Omental fat pad (tissue), 4 donors: Measurements from ENCODE around the gene LRRC27. TPM values are rescaled to one million over a fixed set of nuclear protein-coding genes. Genes with fewer than 3 reads are reported as not detected.

Source experiments
- ATAC-seq: fragments of 150-250 bp; one replicate; pipeline ENCODE4 v1.9.1; 2016; ENCODE audit warnings: mild to moderate bottlenecking, moderate library complexity; ENCODE audit not compliant: low FRiP score
- DNase-seq: peaks from one replicate; pipeline ENCODE4 v3.0.0-alpha.2; 2019; ENCODE audit warnings: low spot score
- CTCF ChIP-seq, 3 donors: fragments of 450-650 bp; IDR thresholded peaks; one replicate each; pipeline ENCODE4 v1.5.1; 2016 to 2017; ENCODE audit warnings: antibody characterized with exemption in 3 of 3, mild to moderate bottlenecking in 3 of 3, moderate library complexity in 2 of 3
- total RNA-seq, 4 donors: library from RNA; depleted of rRNA; stranded (reverse); fragments of >200 nt; gene quantifications; one replicate each; pipeline ENCODE4 v1.1.0, GENCODE V29; 2016

The LRRC27 gene
- total RNA-seq, 4 donors from 2014 or later, result 5.0 to 12.1 (median 7.7) TPM

GRCh38 chr10:132391676-132392020, 59.7 kb downstream of the LRRC27 start:
- no peak for TF ChIP-seq CTCF (IDR thresholded peaks at IDR 0.05)
- ATAC-seq (no peak), DNase-seq (no peak)

- DNase-seq (no peak), ATAC-seq (no peak)
- TF ChIP-seq CTCF (IDR thresholded peaks at IDR 0.05), result no peak
Measured at GRCh38 chr10:132392184-132392800, 60.3 kb downstream of the LRRC27 start.

- DNase-seq (no peak), ATAC-seq (no peak)
- TF ChIP-seq CTCF (IDR thresholded peaks at IDR 0.05), result no peak
Measured at GRCh38 chr10:132392811-132393694, 61.1 kb downstream of the LRRC27 start.

- ATAC-seq (no peak), DNase-seq (no peak)
- TF ChIP-seq CTCF (IDR thresholded peaks at IDR 0.05), result no peak
Measured at GRCh38 chr10:132393695-132394181, 61.7 kb downstream of the LRRC27 start.

- no peak for TF ChIP-seq CTCF (IDR thresholded peaks at IDR 0.05)
- ATAC-seq, result no peak
- no peak for DNase-seq
Measured at GRCh38 chr10:132394201-132394811, 62.3 kb downstream of the LRRC27 start.

GRCh38 chr10:132394936-132395703, 63.1 kb downstream of the LRRC27 start:
- ATAC-seq, result peak; percentile 12
- no peak for TF ChIP-seq CTCF (IDR thresholded peaks at IDR 0.05)
- DNase-seq, result no peak
